CD4-positive, alpha-beta T cell treated with Interleukin-17A for 4 hours (primary cell): ENCODE measurements around the gene INHBA.

Source experiments
- DNase-seq: peaks from one replicate; pipeline ENCODE4 v3.0.0-alpha.2; 2020; ENCODE audit warnings: mixed read lengths

Gene INHBA

DNA sequence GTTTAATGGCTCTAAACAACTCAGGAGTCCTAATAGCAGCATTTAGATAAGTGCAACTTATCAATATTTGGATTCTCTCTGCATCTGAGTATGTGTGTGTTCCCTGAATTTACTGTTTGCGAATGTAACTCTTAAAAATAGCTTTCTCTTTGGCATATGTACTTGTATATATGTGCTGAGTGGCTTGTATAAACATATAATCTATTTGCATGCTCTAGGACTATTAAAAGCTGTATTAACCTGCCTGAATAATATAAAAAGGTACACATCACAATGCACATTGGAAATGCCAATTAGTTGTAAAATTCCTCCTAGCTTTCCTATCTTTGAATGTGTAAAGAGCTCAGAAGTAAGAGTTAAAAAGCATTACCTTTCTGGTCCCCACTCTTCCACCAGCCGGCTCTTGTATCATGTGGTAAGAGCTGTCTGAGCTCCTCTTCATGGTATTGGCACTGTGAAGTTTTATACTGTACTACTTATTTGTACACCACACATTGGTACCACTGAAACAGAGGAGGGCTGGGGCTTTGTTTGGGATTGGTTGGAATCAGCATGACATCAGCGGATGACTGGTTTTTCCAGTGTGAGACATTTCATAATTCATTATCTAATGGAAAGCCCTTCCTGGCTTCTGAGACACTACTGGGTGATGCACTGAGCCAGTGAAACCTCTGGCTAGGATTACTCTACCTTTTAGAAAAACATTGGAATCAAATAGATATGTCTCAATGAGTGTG is at the start of gene INHBA:
Gene INHBA (minus strand): TSS at position 456 of the 737 bp plus-strand sequence. CDS start 2,716 bp downstream, outside the sequence.
- DNase-seq: no peak

DNA sequence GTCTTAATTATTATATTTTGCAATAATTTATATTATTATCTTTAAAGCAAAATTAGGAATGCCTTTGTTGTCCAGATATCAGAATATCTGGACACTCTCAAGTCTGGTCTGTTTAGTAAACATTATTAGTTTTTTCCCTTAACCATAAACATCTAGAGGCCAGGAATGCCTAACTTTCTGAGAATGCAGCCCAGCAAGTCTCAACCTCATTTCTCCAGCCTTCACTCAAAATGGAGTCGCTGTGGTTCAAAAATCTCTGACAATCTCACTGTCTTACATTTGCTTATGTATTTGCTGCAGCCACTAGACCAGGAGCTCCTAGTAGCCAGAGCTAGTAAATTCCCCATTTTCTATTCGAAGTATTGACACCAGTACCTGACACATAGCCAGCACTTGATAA is 49.7 kb upstream of the INHBA start:
- DNase-seq: no peak

GRCh38 chr7:41750661-41751540 is 48.0 kb upstream of the INHBA start:
- no peak for DNase-seq

GRCh38 chr7:41747961-41748360 is 45.1 kb upstream of the INHBA start:
- no peak for DNase-seq

GRCh38 chr7:41745451-41745850 is 42.6 kb upstream of the INHBA start:
- no peak for DNase-seq

DNA sequence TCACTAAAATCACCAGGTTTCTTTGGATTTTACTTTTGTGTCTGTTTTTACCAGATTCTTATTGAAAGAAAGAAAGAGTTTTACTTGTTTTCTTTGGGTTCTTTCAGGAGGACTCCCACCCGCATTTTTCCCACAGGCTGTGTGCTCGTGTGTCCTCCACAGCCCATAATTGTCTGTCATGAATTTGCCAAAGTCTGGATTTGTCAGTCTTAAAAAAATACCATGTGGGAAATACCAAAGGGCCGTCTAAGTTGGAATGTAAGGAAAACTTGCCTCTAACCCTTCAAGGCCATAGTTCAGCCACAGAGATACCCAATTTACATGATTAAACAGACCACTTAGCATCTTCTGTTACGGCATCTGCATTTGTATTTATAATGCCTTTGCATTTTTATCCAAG is 41.3 kb upstream of the INHBA start:
- no peak for DNase-seq

DNA sequence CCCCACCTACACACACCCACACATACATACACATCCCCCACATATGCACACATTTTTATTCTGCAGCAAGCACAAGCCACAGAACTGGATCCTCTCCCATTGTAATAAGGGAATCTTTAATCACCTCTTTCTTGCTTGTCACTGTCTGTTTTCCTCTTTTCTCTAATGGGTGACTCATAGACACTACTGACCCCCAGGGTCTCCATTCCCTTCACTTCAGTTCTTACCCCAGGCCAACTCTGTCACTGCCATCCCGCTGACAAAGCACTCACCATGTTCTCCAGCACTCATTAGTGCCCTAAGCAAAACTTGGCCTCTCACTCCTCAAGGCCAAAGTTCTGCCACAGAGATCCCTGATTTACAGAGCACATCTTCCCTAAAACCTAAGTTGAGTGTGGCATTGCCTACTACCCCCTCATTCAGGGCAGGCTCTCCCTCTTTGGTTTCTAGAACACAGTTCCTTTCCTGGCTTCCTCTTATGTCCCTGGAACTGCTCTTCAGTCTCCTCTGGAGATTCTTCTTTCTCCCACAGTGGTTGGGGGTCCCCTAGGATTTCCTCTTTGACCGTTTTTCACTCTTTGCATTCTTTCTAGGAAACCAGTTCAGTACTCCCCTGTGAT is 39.6 kb upstream of the INHBA start:
- DNase-seq: no peak

- no peak for DNase-seq
Observed at GRCh38 chr7:41738806-41739205, 35.9 kb upstream of the INHBA start.

- DNase-seq: no peak
Observed at GRCh38 chr7:41738336-41738735, 35.4 kb upstream of the INHBA start.

- DNase-seq: no peak
Observed at GRCh38 chr7:41735206-41735605, 32.3 kb upstream of the INHBA start.

DNA sequence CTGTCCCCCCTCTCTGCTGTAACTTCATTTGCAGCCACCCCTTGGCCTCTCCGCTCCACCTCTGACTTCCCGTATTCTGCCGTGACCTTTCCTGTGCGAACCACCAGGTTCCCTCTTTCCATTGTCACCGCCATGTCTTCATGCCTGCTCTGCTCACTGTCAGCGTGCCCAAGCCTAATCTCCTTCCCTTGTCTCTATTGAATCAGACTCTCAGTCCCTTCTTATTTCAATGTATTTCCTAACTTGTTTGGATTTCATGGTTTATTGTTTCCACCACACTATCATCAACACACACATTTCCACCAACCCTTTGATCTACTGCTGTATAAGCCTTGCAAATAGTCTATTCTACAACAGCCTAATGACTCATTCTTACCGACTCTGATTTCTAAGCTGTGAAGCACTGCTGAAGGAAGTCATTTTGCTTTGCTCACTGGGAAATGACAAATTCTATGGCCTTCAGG is 30.0 kb upstream of the INHBA start:
- no peak for DNase-seq

DNA sequence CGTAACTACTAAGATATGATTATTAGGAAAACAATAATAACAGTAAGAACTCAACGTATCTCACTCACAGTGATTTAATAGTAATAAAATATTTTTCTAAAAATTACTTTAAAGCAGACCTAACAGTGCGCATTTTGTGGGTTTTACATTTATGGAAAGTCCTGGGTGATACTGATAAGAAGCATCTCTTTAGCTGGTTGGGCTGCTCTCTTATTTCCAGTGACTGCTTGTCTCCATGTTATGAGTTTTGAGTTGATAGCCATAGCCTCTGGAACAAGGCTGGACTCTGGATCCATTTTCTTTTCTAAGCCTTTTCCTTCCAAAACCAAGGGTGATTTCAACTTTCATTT is 29.5 kb upstream of the INHBA start:
- DNase-seq: no peak

DNA sequence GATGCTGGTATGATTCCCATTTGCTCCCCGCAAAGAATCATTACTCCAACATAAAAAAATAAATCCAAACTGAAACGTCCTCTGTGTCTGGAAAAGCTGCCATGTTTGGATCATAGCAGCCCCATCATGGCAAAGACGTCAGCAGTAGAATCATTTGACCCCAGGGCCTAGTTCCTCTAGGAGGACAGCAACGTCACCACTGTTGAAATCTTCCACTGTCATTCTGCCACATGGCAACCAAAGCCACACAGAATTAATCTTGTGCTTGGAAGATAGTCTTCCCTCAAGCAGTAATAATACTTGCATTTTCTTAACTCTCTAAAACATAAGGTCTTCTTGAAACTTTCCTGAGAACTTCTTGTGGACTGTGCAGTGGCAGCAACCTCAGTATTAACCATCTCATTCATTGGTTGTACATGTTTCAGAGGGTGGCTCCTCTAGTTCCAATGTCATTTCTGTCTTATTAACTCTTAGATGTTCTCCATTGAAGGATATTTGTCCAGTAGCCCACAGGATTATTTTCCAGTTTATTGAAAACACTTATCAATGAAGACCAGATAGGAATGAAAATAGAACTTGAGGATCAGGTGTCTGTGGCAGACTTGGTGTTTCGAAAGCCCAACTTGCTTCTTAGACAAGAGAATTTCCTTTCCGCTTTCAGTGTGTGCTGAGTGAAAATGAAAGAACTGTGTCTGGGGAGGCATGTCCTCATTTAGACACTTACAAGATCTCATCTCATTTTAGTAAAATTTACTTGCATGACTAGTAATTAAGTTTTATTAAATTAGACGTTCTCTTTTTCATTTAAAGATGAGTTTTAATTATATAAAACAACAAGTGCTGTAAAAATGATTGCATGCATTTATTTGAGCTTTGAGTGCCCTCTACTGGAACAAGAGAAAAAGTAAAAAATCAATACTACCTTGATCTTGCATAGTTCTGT is 28.9 kb upstream of the INHBA start:
- DNase-seq: no peak

DNA sequence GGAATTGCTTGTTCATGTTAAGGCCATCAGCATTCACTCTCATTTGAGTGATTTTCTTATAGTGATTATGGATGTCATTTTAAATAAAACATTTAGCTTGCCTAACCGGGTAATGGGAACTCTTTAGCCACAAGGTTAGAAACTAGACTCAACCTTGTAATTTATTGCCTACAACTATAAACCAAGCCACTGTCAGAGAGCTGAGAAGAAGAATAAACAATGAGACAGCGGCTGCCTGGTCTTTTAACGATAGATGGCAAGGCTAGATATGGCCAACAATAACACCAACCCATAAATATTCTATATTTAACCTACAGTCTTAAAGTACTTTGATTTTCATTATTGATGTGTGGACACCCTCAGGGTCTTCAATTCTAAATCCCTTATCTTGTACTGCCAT is 27.8 kb upstream of the INHBA start:
- DNase-seq: no peak

DNA sequence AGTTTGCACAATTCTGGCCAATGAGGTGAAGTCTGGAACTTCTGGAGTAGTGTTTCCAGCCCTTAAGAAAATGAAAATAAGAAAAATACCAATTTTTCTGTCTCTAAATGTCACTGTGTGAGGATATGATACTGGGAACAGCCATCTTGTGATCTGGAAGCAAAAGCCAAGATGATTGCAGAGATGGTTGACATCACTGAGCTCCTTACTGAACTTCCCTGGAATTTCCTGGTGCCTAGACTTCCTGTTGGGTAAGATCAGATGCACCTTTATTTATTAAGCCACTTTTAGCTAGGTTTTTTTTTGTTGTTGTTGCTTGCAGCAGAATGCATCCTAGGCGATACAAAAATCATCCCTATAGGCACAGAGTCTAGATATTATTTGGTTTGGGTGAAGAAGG is 27.3 kb upstream of the INHBA start:
- DNase-seq: no peak

DNA sequence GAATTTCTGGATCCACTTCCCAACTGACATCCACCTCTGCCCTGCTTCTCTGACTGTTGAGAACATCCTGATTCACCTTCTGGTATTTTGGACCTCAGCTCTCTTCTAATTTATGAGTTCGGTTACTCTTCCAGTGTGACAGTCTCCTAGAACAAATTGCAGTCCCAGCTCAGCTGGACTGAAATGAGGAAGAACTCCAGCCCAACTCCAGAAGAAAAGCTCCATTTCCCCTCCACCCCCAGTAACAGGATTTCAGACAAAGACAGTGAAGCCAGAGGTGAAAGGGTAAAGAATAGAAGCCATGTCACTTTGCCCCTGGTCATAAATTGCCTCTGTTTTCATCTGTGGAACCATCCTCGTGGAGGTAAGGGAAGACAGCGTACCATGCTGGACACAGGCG is 26.2 kb upstream of the INHBA start:
- no peak for DNase-seq

DNA sequence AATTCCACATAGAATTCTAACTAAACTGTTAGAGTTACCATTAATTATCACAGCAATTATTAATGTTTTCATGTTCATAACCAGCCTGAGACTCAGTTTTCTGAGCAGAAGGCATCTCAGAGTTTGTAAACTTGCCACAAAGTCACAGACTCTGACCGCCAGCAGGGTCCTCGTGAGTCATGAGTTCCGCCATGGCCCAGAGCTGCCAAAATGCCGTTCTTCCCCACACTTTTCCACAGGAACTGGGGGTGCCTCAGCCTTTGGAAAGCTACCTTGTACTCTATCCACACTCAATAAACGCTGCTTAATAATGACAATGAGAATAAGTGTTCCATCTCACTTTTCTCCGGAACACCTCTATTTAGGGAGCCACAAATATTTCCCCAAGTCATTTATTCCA is 22.1 kb upstream of the INHBA start:
- no peak for DNase-seq

DNA sequence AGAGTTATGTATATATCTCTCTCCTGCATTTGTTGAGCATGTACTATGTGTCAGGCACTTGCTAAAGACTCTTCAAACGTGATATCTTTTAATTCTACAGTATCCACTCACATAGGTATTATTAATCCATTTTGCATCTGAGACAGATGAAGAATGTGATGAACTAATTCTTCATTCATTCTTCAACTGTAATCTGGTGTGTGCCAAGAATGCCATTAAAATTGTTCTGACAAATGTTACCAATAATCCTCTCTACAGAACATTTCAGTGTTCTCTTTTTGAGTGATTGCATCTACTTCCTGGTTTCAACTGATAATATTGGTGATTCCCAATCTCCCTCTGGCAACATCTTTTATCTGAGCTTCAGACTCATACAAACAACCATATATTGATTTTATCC is 18.0 kb upstream of the INHBA start:
- no peak for DNase-seq

DNA sequence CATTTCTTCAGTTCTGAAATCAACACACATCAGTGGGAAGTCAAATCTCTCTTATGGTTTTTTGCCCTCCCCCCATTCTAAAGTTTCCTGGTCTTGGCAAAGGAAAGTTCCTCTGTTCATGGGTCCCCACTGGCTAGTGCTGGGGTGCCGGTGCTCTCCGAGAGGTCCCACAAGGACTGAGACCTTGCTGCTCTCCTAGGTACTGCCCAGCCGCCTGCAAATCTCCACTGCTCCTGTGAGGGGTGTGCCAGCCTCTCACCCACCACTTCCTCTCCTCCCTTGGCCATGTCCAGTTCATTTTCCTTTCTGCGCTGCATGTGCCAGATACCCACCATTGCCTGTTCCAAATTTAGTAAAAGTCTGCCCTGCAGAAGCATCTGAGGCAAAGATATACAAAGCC is 17.2 kb upstream of the INHBA start:
- no peak for DNase-seq

GRCh38 chr7:41716691-41717090 is 13.8 kb upstream of the INHBA start:
- no peak for DNase-seq

DNA sequence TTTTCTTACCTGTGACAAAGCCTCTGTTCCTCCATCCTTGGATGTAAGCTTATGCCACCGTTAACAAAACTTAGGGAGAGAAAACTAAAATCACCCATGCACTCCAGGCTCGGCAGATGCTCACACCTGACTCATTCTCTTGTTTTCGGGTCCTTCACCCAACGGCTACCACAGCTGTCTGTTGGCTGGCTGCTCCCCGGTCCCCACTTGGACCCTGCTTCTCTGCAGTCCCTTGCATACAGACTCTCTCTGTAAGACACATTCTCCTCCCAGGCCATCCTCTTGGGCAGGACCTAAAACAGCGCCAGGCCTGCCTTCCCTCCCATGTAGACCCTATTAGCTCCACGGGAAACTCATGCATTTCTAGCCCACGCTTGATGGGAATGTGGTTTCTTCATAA is 12.1 kb upstream of the INHBA start:
- DNase-seq: no peak

GRCh38 chr7:41711283-41712064 is 8.6 kb upstream of the INHBA start:
- no peak for DNase-seq
